Measurements from ENCODE around the gene MYO1D.

MYO1D gene

GRCh38 chr17:32516940-32517701 is 359.8 kb downstream of the MYO1D start:
- Histone ChIP-seq H3K27ac (ENCODE audit: low read length) (no peak overlapping the region), H3K27me3 (ENCODE audit: control insufficient read depth, insufficient read depth, low read length) (peaks cover 7% of the 10 kb centered on the region), H3K36me3 (ENCODE audit: control insufficient read depth, low read depth, low read length) (no peaks in the 10 kb centered on the region), H3K4me3 (ENCODE audit: low read length) (no peak overlapping the region), H3K9ac (ENCODE audit: low read length) (no peak overlapping the region), H3K9me3 (ENCODE audit: control insufficient read depth, low read depth, low read length) (no peaks in the 10 kb centered on the region), H3K4me1 (ENCODE audit: control insufficient read depth, low read depth, low read length) (peaks cover 63% of the 10 kb centered on the region)

GRCh38 chr17:32516450-32516849 is 360.5 kb downstream of the MYO1D start:
- H3K27me3 ChIP-seq (ENCODE audit: control insufficient read depth, insufficient read depth, low read length) = peaks cover 7% of the 10 kb centered on the region
- no peak overlapping the region for H3K9ac ChIP-seq (ENCODE audit: low read length)
- H3K27ac ChIP-seq (ENCODE audit: low read length) = no peak overlapping the region
- H3K36me3 ChIP-seq (ENCODE audit: control insufficient read depth, low read depth, low read length) = no peaks in the 10 kb centered on the region
- H3K4me3 ChIP-seq (ENCODE audit: low read length) = no peak overlapping the region
- no peaks in the 10 kb centered on the region for H3K9me3 ChIP-seq (ENCODE audit: control insufficient read depth, low read depth, low read length)
- H3K4me1 ChIP-seq (ENCODE audit: control insufficient read depth, low read depth, low read length) = peaks cover 63% of the 10 kb centered on the region

GRCh38 chr17:32515677-32516383 is 361.1 kb downstream of the MYO1D start:
- peaks cover 57% of the 10 kb centered on the region for H3K4me1 ChIP-seq (ENCODE audit: control insufficient read depth, low read depth, low read length)
- peaks cover 7% of the 10 kb centered on the region for H3K27me3 ChIP-seq (ENCODE audit: control insufficient read depth, insufficient read depth, low read length)
- no peaks in the 10 kb centered on the region for H3K36me3 ChIP-seq (ENCODE audit: control insufficient read depth, low read depth, low read length)
- H3K9me3 ChIP-seq (ENCODE audit: control insufficient read depth, low read depth, low read length) = no peaks in the 10 kb centered on the region
- no peak overlapping the region for H3K27ac ChIP-seq (ENCODE audit: low read length)
- no peak overlapping the region for H3K9ac ChIP-seq (ENCODE audit: low read length)
- H3K4me3 ChIP-seq (ENCODE audit: low read length) = no peak overlapping the region

- peaks cover 7% of the 10 kb centered on the region for H3K27me3 ChIP-seq (ENCODE audit: control insufficient read depth, insufficient read depth, low read length)
- H3K27ac ChIP-seq (ENCODE audit: low read length) = no peak overlapping the region
- no peak overlapping the region for H3K9ac ChIP-seq (ENCODE audit: low read length)
- no peaks in the 10 kb centered on the region for H3K36me3 ChIP-seq (ENCODE audit: control insufficient read depth, low read depth, low read length)
- peaks cover 49% of the 10 kb centered on the region for H3K4me1 ChIP-seq (ENCODE audit: control insufficient read depth, low read depth, low read length)
- no peak overlapping the region for H3K4me3 ChIP-seq (ENCODE audit: low read length)
- no peaks in the 10 kb centered on the region for H3K9me3 ChIP-seq (ENCODE audit: control insufficient read depth, low read depth, low read length)
Measured at GRCh38 chr17:32514606-32515005, 362.3 kb downstream of the MYO1D start.

- Histone ChIP-seq H3K9ac (ENCODE audit: low read length) (no peak overlapping the region), H3K9me3 (ENCODE audit: control insufficient read depth, low read depth, low read length) (no peaks in the 10 kb centered on the region), H3K36me3 (ENCODE audit: control insufficient read depth, low read depth, low read length) (no peaks in the 10 kb centered on the region), H3K4me1 (ENCODE audit: control insufficient read depth, low read depth, low read length) (peaks cover 44% of the 10 kb centered on the region), H3K27me3 (ENCODE audit: control insufficient read depth, insufficient read depth, low read length) (peaks cover 7% of the 10 kb centered on the region), H3K4me3 (ENCODE audit: low read length) (no peak overlapping the region), H3K27ac (ENCODE audit: low read length) (no peak overlapping the region)
Measured at GRCh38 chr17:32513579-32513978, 363.3 kb downstream of the MYO1D start.

GRCh38 chr17:32512328-32512727 is 364.6 kb downstream of the MYO1D start:
- Histone ChIP-seq H3K4me1 (ENCODE audit: control insufficient read depth, low read depth, low read length) (peaks cover 34% of the 10 kb centered on the region), H3K27ac (ENCODE audit: low read length) (no peak overlapping the region)

GRCh38 chr17:32510466-32510865 is 366.5 kb downstream of the MYO1D start:
- Histone ChIP-seq H3K4me3 (ENCODE audit: low read length) (no peak overlapping the region), H3K27ac (ENCODE audit: low read length) (no peak overlapping the region), H3K4me1 (ENCODE audit: control insufficient read depth, low read depth, low read length) (peaks cover 16% of the 10 kb centered on the region), H3K9ac (ENCODE audit: low read length) (no peak overlapping the region), H3K9me3 (ENCODE audit: control insufficient read depth, low read depth, low read length) (no peaks in the 10 kb centered on the region), H3K36me3 (ENCODE audit: control insufficient read depth, low read depth, low read length) (no peaks in the 10 kb centered on the region), H3K27me3 (ENCODE audit: control insufficient read depth, insufficient read depth, low read length) (no peaks in the 10 kb centered on the region)

More at GRCh38 chr17:32512328-32512727, 364.6 kb downstream of the MYO1D start:
- no peaks in the 10 kb centered on the region for H3K27me3 ChIP-seq (ENCODE audit: control insufficient read depth, insufficient read depth, low read length)
- no peaks in the 10 kb centered on the region for H3K36me3 ChIP-seq (ENCODE audit: control insufficient read depth, low read depth, low read length)
- H3K9ac ChIP-seq (ENCODE audit: low read length) = no peak overlapping the region
- H3K4me3 ChIP-seq (ENCODE audit: low read length) = no peak overlapping the region
- no peaks in the 10 kb centered on the region for H3K9me3 ChIP-seq (ENCODE audit: control insufficient read depth, low read depth, low read length)

- no peaks in the 10 kb centered on the region for H3K9me3 ChIP-seq (ENCODE audit: control insufficient read depth, low read depth, low read length)
- no peak overlapping the region for H3K9ac ChIP-seq (ENCODE audit: low read length)
- no peak overlapping the region for H3K27ac ChIP-seq (ENCODE audit: low read length)
- peaks cover 5% of the 10 kb centered on the region for H3K4me1 ChIP-seq (ENCODE audit: control insufficient read depth, low read depth, low read length)
- H3K27me3 ChIP-seq (ENCODE audit: control insufficient read depth, insufficient read depth, low read length) = no peaks in the 10 kb centered on the region
- no peak overlapping the region for H3K4me3 ChIP-seq (ENCODE audit: low read length)
- no peaks in the 10 kb centered on the region for H3K36me3 ChIP-seq (ENCODE audit: control insufficient read depth, low read depth, low read length)
Measured at GRCh38 chr17:32508926-32509325, 368.0 kb downstream of the MYO1D start.

GRCh38 chr17:32504166-32504990 is 372.5 kb downstream of the MYO1D start:
- no peaks in the 10 kb centered on the region for H3K27me3 ChIP-seq (ENCODE audit: control insufficient read depth, insufficient read depth, low read length)
- no peaks in the 10 kb centered on the region for H3K4me1 ChIP-seq (ENCODE audit: control insufficient read depth, low read depth, low read length)
- H3K9me3 ChIP-seq (ENCODE audit: control insufficient read depth, low read depth, low read length) = no peaks in the 10 kb centered on the region
- no peak overlapping the region for H3K27ac ChIP-seq (ENCODE audit: low read length)
- no peak overlapping the region for H3K9ac ChIP-seq (ENCODE audit: low read length)
- no peak overlapping the region for H3K4me3 ChIP-seq (ENCODE audit: low read length)
- no peaks in the 10 kb centered on the region for H3K36me3 ChIP-seq (ENCODE audit: control insufficient read depth, low read depth, low read length)

- H3K27ac ChIP-seq (ENCODE audit: low read length) = no peak overlapping the region
- H3K36me3 ChIP-seq (ENCODE audit: control insufficient read depth, low read depth, low read length) = no peaks in the 10 kb centered on the region
- H3K4me1 ChIP-seq (ENCODE audit: control insufficient read depth, low read depth, low read length) = peaks cover 2% of the 10 kb centered on the region
- no peak overlapping the region for H3K9ac ChIP-seq (ENCODE audit: low read length)
- no peak overlapping the region for H3K4me3 ChIP-seq (ENCODE audit: low read length)
- H3K27me3 ChIP-seq (ENCODE audit: control insufficient read depth, insufficient read depth, low read length) = no peaks in the 10 kb centered on the region
- no peaks in the 10 kb centered on the region for H3K9me3 ChIP-seq (ENCODE audit: control insufficient read depth, low read depth, low read length)
Measured at GRCh38 chr17:32503251-32504165, 373.4 kb downstream of the MYO1D start.

- H3K36me3 ChIP-seq (ENCODE audit: control insufficient read depth, low read depth, low read length) = no peaks in the 10 kb centered on the region
- no peak overlapping the region for H3K9ac ChIP-seq (ENCODE audit: low read length)
- no peak overlapping the region for H3K4me3 ChIP-seq (ENCODE audit: low read length)
- no peaks in the 10 kb centered on the region for H3K27me3 ChIP-seq (ENCODE audit: control insufficient read depth, insufficient read depth, low read length)
- no peak overlapping the region for H3K27ac ChIP-seq (ENCODE audit: low read length)
- peaks cover 7% of the 10 kb centered on the region for H3K4me1 ChIP-seq (ENCODE audit: control insufficient read depth, low read depth, low read length)
- no peaks in the 10 kb centered on the region for H3K9me3 ChIP-seq (ENCODE audit: control insufficient read depth, low read depth, low read length)
Measured at GRCh38 chr17:32502710-32503109, 374.2 kb downstream of the MYO1D start.
